Kidney (tissue), 14 donors: ENCODE data around the gene HOXA13. TPM values are rescaled to one million over a fixed set of nuclear protein-coding genes. Genes with fewer than 3 reads are reported as not detected.

ENCODE experiments used
- DNase-seq, 5 donors: peaks; one replicate each; pipeline ENCODE4 v3.0.0-alpha.2; 2013 to 2020
- FAIRE-seq: peaks from 2 replicates; lab custom pipeline; 2012; peaks lifted over from hg19 to GRCh38; lab: Jason Lieb, UNC
- H3K27ac ChIP-seq, 2 donors: one replicate each; pipeline ENCODE4 v1.7.0; 2013; ENCODE audit warnings: low read depth in 2 of 2, low read length in 2 of 2, inconsistent platforms in 1 of 2
- H3K27me3 ChIP-seq: one replicate; pipeline ENCODE4 v1.7.1; 2013; ENCODE audit warnings: low read length, inconsistent platforms; ENCODE audit not compliant: control insufficient read depth, insufficient read depth
- H3K36me3 ChIP-seq, 3 donors: one replicate each; pipeline versions ENCODE4 v1.7.0 to v1.7.1; 2013; ENCODE audit warnings: low read length in 3 of 3, control low read depth in 1 of 3, inconsistent platforms in 1 of 3; ENCODE audit not compliant: insufficient read depth in 3 of 3, control insufficient read depth in 2 of 3
- H3K4me1 ChIP-seq, 3 donors: one replicate each; pipeline versions ENCODE4 v1.7.0 to v1.7.1; 2013; ENCODE audit warnings: low read length in 3 of 3, inconsistent platforms in 1 of 3, low read depth in 1 of 3; ENCODE audit not compliant: control insufficient read depth in 2 of 3, insufficient read depth in 2 of 3
- H3K4me3 ChIP-seq, 3 donors: one replicate each; pipeline versions ENCODE4 v1.7.0 to v1.8.1; 2013; ENCODE audit warnings: low read length in 3 of 3, control low read depth in 1 of 3, inconsistent platforms in 1 of 3
- H3K9ac ChIP-seq, 3 donors: one replicate each; pipeline versions ENCODE4 v1.7.0 to v1.7.1; 2013; ENCODE audit warnings: low read length in 3 of 3, control low read depth in 1 of 3, inconsistent platforms in 1 of 3
- H3K9me3 ChIP-seq, 3 donors: one replicate each; pipeline versions ENCODE4 v1.7.0 to v1.7.1; 2013; ENCODE audit warnings: low read length in 3 of 3, control low read depth in 1 of 3, inconsistent platforms in 1 of 3; ENCODE audit not compliant: control insufficient read depth in 2 of 3, insufficient read depth in 1 of 3
- intact Hi-C: fragments of 100-400 bp; cut with DNase I; formaldehyde crosslinking; loops from one replicate; pipeline ENCODE4 v1.11.1; 2022
- polyA plus RNA-seq: library from polyadenylated mRNA; stranded (reverse); fragments of 350-450 nt; fragmentation: Illumina TruSeq; extraction: RNeasy Lipid Tissue Mini Kit (QIAGEN cat#74804); gene quantifications from one replicate; pipeline ENCODE4 v1.2.3, GENCODE V29; 2014; ENCODE audit warnings: low read depth, low replicate concordance; ENCODE audit not compliant: insufficient read depth
- total RNA-seq: library from RNA; stranded (reverse); fragmentation: NEBNext Ultra II Directional; extraction: Animal tissue kit (Norgen Biotek cat#: 25700); gene quantifications from one replicate; pipeline ENCODE4 v1.2.1, GENCODE V29; 2021
- TF ChIP-seq, protein P1 (sequence below): IDR thresholded peaks from 3 replicates; pipeline ENCODE4 v1.5.1; 2012; ENCODE audit warnings: mild to moderate bottlenecking, moderate library complexity, borderline replicate concordance; ENCODE audit not compliant: insufficient read depth; ENCODE audit errors: extremely low read depth
- donor health status: control.
- donor health status: control.
- donor health status: control.
- donor health status: control.
- donor health status: control.
- donor health status: DM: yes; HTN: yes; CAD: no.
- donor health status: Normal renal cell carcinoma (clear cell type).

The HOXA13 gene
- total and polyA plus RNA-seq, 2 donors from 2014 or later, result 0.17 to 0.44 TPM

DNA sequence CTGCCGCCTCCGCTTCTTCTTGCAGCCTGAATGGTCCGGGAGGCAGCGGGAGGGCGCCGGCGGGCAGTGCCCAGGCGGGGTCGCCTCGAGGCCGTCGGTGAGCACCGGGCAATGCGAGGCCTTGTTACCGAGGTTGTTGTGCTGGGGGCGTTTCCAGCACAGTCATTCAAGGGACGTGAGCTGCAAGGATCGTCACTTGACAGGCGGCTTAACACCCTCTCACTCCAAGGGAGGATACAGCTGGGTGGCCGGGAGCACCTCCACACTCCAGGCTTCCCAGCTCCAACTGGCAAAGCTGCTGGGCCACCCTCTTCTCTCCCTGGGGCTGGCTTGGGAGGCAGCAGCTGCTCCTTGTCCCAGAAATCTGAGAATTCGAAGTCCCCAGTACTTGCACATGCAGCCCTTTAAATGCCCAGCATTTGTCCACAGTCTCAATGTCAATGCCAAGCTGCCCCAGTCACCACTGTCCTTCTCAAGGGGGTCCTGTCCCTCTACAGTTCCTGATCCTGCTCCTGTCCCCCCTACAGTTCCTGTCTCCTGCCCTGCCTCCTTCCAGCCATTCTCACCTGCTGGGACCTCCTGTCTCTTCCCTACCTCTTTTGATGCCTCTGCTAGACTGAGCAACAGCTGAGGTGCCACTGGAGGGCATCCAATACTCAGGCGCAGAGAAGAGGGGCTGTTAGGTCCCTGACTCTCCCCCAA lies 10.4 kb downstream of the HOXA13 start:
- H3K27me3 ChIP-seq, result peaks cover 28% of the 10 kb centered on the region
- H3K9ac ChIP-seq, result no peak overlapping the region
- H3K4me1 ChIP-seq, result peaks cover 0 to 4% (median 0%) of the 10 kb centered on the region in 3 donors
- intact Hi-C loops, result no loop called here
- H3K36me3 ChIP-seq, result no peaks in the 10 kb centered on the region
- H3K27ac ChIP-seq, result peak overlapping the region in 1 of 2 donors; percentile 59
- TF ChIP-seq, protein P1, sequence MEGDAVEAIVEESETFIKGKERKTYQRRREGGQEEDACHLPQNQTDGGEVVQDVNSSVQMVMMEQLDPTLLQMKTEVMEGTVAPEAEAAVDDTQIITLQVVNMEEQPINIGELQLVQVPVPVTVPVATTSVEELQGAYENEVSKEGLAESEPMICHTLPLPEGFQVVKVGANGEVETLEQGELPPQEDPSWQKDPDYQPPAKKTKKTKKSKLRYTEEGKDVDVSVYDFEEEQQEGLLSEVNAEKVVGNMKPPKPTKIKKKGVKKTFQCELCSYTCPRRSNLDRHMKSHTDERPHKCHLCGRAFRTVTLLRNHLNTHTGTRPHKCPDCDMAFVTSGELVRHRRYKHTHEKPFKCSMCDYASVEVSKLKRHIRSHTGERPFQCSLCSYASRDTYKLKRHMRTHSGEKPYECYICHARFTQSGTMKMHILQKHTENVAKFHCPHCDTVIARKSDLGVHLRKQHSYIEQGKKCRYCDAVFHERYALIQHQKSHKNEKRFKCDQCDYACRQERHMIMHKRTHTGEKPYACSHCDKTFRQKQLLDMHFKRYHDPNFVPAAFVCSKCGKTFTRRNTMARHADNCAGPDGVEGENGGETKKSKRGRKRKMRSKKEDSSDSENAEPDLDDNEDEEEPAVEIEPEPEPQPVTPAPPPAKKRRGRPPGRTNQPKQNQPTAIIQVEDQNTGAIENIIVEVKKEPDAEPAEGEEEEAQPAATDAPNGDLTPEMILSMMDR, result no peak
- DNase-seq (peak; percentile 78 to 94 (median 92)), FAIRE-seq (no peak)
- H3K4me3 ChIP-seq, result peak overlapping the region in 1 of 3 donors; percentile 36
- H3K9me3 ChIP-seq, result no peaks in the 10 kb centered on the region

DNA sequence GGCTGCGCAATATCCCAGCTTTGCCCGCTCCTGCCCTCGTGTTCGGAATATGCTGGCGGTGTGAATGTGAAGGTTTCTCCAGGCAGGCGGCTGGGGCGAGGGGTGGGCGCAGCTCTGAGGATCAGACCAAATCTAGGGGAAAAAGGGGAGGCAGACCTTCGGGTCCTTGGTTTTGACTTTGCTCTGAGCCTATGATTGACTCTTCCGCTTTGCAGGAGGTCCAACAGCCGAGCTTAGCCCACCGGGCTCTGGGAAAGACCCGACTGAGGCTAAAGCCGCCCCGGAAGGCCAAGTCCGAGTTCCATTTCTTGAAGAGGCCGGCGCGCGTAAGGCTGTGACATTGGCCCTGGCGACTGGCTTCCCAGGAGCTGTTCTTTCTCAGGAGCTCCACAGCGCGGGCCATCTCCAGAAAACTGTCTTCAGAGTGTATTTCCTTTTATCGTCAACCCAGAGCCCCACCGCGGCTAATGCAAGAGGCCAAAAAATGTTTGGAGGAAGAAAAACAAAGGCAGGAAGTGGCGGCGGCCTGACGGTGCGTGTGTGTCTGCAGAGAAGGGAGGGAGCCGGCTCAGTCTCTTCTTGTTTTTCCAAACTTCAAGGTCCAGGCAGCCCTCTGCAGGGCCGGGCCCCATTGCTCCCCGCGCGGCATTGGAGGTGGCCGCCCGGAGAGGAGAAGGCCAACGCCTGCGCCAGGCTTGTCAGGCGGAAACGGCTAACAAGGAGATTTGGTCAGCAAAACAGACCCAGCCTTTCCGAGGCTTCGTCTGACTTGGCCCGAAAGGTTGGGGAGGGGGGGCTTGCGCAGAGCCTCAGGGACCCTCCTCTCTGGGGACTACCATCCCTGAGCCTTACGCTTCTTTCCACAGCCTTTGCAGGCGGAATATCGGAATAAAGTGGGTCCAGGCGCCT lies 11.3 kb downstream of the HOXA13 start:
- FAIRE-seq, result no peak
- DNase-seq, result peak; percentile 57 to 82 (median 75)
- Histone ChIP-seq H3K4me3 (peak overlapping the region; percentile 10 to 54 (median 43)), H3K36me3 (no peaks in the 10 kb centered on the region), H3K9ac (peak overlapping the region; percentile 17 to 34 (median 33)), H3K27ac (peak overlapping the region; percentile 59 to 71), H3K4me1 (peaks cover 0 to 4% (median 0%) of the 10 kb centered on the region in 3 donors), H3K9me3 (no peaks in the 10 kb centered on the region), H3K27me3 (peaks cover 19% of the 10 kb centered on the region)
- intact Hi-C loops, result no loop called here
- TF ChIP-seq, protein P1, result no peak

DNA sequence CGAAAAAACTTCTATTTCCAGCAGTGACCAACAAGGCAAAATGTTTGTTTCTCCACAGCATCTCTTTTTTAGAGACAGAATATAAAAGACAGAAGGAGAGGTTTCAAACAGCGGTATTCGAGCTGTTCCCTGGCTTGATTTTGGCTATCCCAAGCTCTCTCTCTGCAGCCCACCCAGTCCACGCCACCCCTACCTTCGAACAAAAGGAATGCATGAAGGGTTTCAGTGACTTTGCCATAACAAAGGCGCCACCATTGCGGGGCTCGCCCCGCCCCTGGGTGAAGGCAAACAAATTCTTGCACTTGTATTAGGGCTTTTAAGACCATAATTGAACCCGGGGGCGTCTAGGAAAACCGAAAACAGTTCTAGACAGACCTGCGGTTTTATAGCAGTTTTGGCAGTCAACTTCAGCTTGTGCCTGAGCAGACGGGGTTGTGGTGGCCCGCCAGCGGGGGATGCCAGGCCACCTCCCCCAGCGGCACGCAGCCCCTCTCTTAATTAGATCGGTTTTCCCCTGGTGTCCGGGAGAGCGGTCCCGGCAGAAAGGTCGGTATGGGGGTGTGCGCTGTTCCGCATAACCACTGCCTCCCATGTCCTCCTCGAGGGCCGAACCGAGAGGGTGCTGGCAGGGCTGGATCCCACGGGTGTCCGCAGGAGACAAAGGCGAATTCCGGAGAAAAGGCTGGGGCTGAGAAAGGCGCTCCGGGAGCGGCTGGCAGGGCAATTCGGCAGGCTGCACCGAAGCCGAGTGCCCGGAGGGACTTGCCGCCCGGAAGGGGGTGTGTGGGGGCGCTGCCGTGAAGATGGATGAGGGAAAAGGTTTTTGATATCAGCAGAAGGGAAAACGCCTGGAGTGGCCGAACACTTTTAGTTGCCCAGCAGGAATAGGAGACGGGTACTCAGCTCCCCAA lies 12.2 kb downstream of the HOXA13 start:
- Histone ChIP-seq H3K9me3 (no peaks in the 10 kb centered on the region), H3K4me1 (peaks cover 0 to 4% (median 0%) of the 10 kb centered on the region in 3 donors), H3K4me3 (peak overlapping the region; percentile 10 to 54 (median 43)), H3K27ac (peak overlapping the region; percentile 59 to 71), H3K27me3 (peaks cover 15% of the 10 kb centered on the region), H3K36me3 (no peaks in the 10 kb centered on the region), H3K9ac (peak overlapping the region; percentile 17 to 74 (median 34))
- TF ChIP-seq, protein P1, result no peak
- DNase-seq, result peak; percentile 69 to 85 (median 76)
- intact Hi-C loops, result no loop called here
- no peak for FAIRE-seq
